H1 (cell line): ENCODE measurements around the gene TP63. TPM values are rescaled to one million over a fixed set of nuclear protein-coding genes. Genes with fewer than 3 reads are reported as not detected.

Experiments
- CTCF ChIA-PET: fragments of 300-600 bp; sonication (Branson Sonifier 250); formaldehyde crosslinking; loops from one replicate; lab custom pipeline; 2021; ENCODE audit not compliant: partially characterized antibody; lab: Charles Lee
- POLR2A ChIA-PET: fragments of 300-600 bp; sonication (Branson Sonifier 250); formaldehyde crosslinking; loops from one replicate; lab custom pipeline; 2021; ENCODE audit warnings: inconsistent platforms; ENCODE audit not compliant: partially characterized antibody; lab: Charles Lee
- DNase-seq, 2 experiments: peaks; one replicate each; pipeline versions ENCODE4 v3.0.0 to v3.0.0-alpha.2; 2010 to 2022; ENCODE audit warnings: low spot score in 2 of 2, low read depth in 1 of 2, mixed read lengths in 1 of 2
- FAIRE-seq: peaks from 2 replicates; lab custom pipeline; 2011; peaks lifted over from hg19 to GRCh38; lab: Jason Lieb, UNC
- H2AFZ ChIP-seq: 2 replicates; pipeline ENCODE4 v1.8.1; 2012; ENCODE audit warnings: low read length, inconsistent platforms
- H2AK5ac ChIP-seq: 2 replicates; pipeline ENCODE4 v1.6.1; 2013; ENCODE audit warnings: low read depth, low read length
- H2BK120ac ChIP-seq: replicated peaks from 2 replicates; pipeline ENCODE3; 2013; ENCODE audit warnings: low read depth, low read length, inconsistent platforms
- H2BK12ac ChIP-seq: 2 replicates; pipeline ENCODE4 v1.6.1; 2013; ENCODE audit warnings: low read depth, low read length
- H2BK15ac ChIP-seq: 2 replicates; pipeline ENCODE4 v1.6.1; 2013; ENCODE audit warnings: low read length
- H2BK20ac ChIP-seq: 2 replicates; pipeline ENCODE4 v1.6.1; 2013; ENCODE audit warnings: low read length
- H2BK5ac ChIP-seq: 2 replicates; pipeline ENCODE4 v1.6.1; 2013; ENCODE audit warnings: low read depth, low read length
- H3K14ac ChIP-seq: 2 replicates; pipeline ENCODE4 v1.6.1; 2013; ENCODE audit warnings: inconsistent platforms; ENCODE audit not compliant: insufficient read length
- H3K18ac ChIP-seq: 2 replicates; pipeline ENCODE4 v1.6.1; 2013; ENCODE audit warnings: low read length; ENCODE audit errors: extremely low read depth
- H3K23ac ChIP-seq: 2 replicates; pipeline ENCODE4 v1.6.1; 2013; ENCODE audit warnings: inconsistent platforms; ENCODE audit not compliant: insufficient read length
- H3K23me2 ChIP-seq: 2 replicates; pipeline ENCODE4 v1.6.1; 2013; ENCODE audit warnings: low read depth, low read length
- H3K27ac ChIP-seq: 2 replicates; pipeline ENCODE4 v1.6.1; 2011; ENCODE audit warnings: low read depth, low read length, inconsistent platforms
- H3K27me3 ChIP-seq, 4 experiments: replicated peaks in 1 of 4; 1 replicate in 1 of 4; 2 replicates in 3 of 4; pipeline versions ENCODE4 v1.6.1 to v1.8.1; 2011 to 2013; ENCODE audit warnings: low read length in 3 of 4, mild to moderate bottlenecking in 3 of 4, inconsistent platforms in 2 of 4, mixed read lengths in 2 of 4, moderate library complexity in 1 of 4; ENCODE audit not compliant: control insufficient read depth in 3 of 4, insufficient read depth in 3 of 4; ENCODE audit errors: extremely low read depth in 1 of 4
- H3K36me3 ChIP-seq, 4 experiments: 2 replicates each; pipeline versions ENCODE4 v1.6.1 to v1.8.1; 2011 to 2013; ENCODE audit warnings: mild to moderate bottlenecking in 4 of 4, low read length in 3 of 4, moderate library complexity in 2 of 4, control low read depth in 1 of 4, inconsistent platforms in 1 of 4; ENCODE audit not compliant: insufficient read depth in 4 of 4, control insufficient read depth in 2 of 4
- H3K4ac ChIP-seq: replicated peaks from 2 replicates; pipeline ENCODE3; 2013; ENCODE audit warnings: low read length, low read depth, mixed read lengths, inconsistent platforms; ENCODE audit not compliant: insufficient read length
- H3K4me1 ChIP-seq, 4 experiments: replicated peaks in 1 of 4; 1 replicate in 1 of 4; 2 replicates in 3 of 4; pipeline versions ENCODE4 v1.6.1 to v1.8.1; 2011 to 2013; ENCODE audit warnings: low read length in 3 of 4, inconsistent platforms in 2 of 4, mixed read lengths in 1 of 4; ENCODE audit not compliant: insufficient read depth in 4 of 4, control insufficient read depth in 3 of 4
- H3K4me2 ChIP-seq, 2 experiments: 2 replicates each; pipeline versions ENCODE4 v1.6.1 to v1.8.1; 2011 to 2013; ENCODE audit warnings: low read depth in 2 of 2, low read length in 2 of 2, control low read depth in 1 of 2, inconsistent platforms in 1 of 2, mild to moderate bottlenecking in 1 of 2; ENCODE audit not compliant: insufficient read depth in 1 of 2
- H3K4me3 ChIP-seq, 4 experiments: fragments of 200-600, 300-600 bp in 1 of 4; sonication (generic), shearing (Covaris generic), sonication (Bioruptor Twin) in 1 of 4; 2 replicates each; pipeline versions ENCODE4 v1.5.1 to v1.8.1; 2011 to 2016; ENCODE audit warnings: low read length in 4 of 4, low read depth in 3 of 4, control low read depth in 2 of 4, inconsistent platforms in 2 of 4, mild to moderate bottlenecking in 2 of 4, mixed read lengths in 1 of 4, moderate library complexity in 1 of 4; ENCODE audit not compliant: insufficient read depth in 2 of 4; ENCODE audit errors: extremely low read depth in 1 of 4
- H3K56ac ChIP-seq: replicated peaks from 2 replicates; pipeline ENCODE3; 2013; ENCODE audit warnings: low read depth, mild to moderate bottlenecking, mixed read lengths, low read length, inconsistent platforms; ENCODE audit not compliant: insufficient read length
- H3K79me1 ChIP-seq: 2 replicates; pipeline ENCODE4 v1.6.1; 2013; ENCODE audit warnings: low read depth, low read length, control low read depth
- H3K79me2 ChIP-seq, 2 experiments: 2 replicates each; pipeline versions ENCODE4 v1.6.1 to v1.8.1; 2012 to 2013; ENCODE audit warnings: low read length in 2 of 2, mild to moderate bottlenecking in 2 of 2, inconsistent platforms in 1 of 2; ENCODE audit not compliant: insufficient read depth in 2 of 2, control insufficient read depth in 1 of 2
- H3K9ac ChIP-seq, 4 experiments: replicated peaks in 1 of 4; 1 replicate in 1 of 4; 2 replicates in 3 of 4; pipeline versions ENCODE4 v1.6.1 to v1.8.1; 2011 to 2013; ENCODE audit warnings: low read depth in 3 of 4, low read length in 3 of 4, control low read depth in 2 of 4, mild to moderate bottlenecking in 2 of 4, moderate library complexity in 2 of 4, inconsistent platforms in 1 of 4; ENCODE audit errors: extremely low read depth in 1 of 4
- H3K9me3 ChIP-seq, 2 experiments: 2 replicates each; pipeline versions ENCODE4 v1.6.1 to v1.8.1; 2012 to 2013; ENCODE audit warnings: mild to moderate bottlenecking in 2 of 2, moderate library complexity in 2 of 2, control low read depth in 1 of 2, inconsistent platforms in 1 of 2, low read depth in 1 of 2, low read length in 1 of 2, mixed read lengths in 1 of 2; ENCODE audit not compliant: insufficient read depth in 2 of 2
- H4K20me1 ChIP-seq, 2 experiments: replicated peaks in 1 of 2; 2 replicates each; pipeline versions ENCODE3 to v1.8.1; 2011 to 2013; ENCODE audit warnings: inconsistent platforms in 2 of 2, low read length in 2 of 2, mild to moderate bottlenecking in 1 of 2; ENCODE audit not compliant: insufficient read depth in 2 of 2, control insufficient read depth in 1 of 2
- H4K5ac ChIP-seq: 2 replicates; pipeline ENCODE4 v1.6.1; 2013; ENCODE audit warnings: low read length, low read depth, mixed read lengths, inconsistent platforms; ENCODE audit not compliant: insufficient read length
- H4K8ac ChIP-seq: 2 replicates; pipeline ENCODE4 v1.8.0; 2013; ENCODE audit warnings: mild to moderate bottlenecking, moderate library complexity, low read length, inconsistent platforms; ENCODE audit not compliant: insufficient read depth; ENCODE audit errors: extremely low read depth
- H4K91ac ChIP-seq: replicated peaks from 2 replicates; pipeline ENCODE3; 2013; ENCODE audit warnings: low read length, mixed read lengths, inconsistent platforms; ENCODE audit not compliant: insufficient read length
- ATF3 ChIP-seq: IDR thresholded peaks from 2 replicates; pipeline ENCODE4 v1.6.1; 2011; ENCODE audit warnings: low read depth, mild to moderate bottlenecking, low read length; ENCODE audit not compliant: insufficient read depth
- CBX8 ChIP-seq: fragments of 300-800, 300-1000 bp; sonication (generic); IDR thresholded peaks from 2 replicates; pipeline ENCODE4 v1.7.1; 2016; ENCODE audit warnings: low read depth, low read length, borderline replicate concordance
- GABPA ChIP-seq: IDR thresholded peaks from 2 replicates; pipeline ENCODE4 v1.6.1; 2011; ENCODE audit warnings: mild to moderate bottlenecking, low read length, moderate library complexity, borderline replicate concordance; ENCODE audit not compliant: insufficient read depth
- JUN ChIP-seq: IDR thresholded peaks from 2 replicates; pipeline ENCODE4 v1.6.1; 2011; ENCODE audit warnings: low read depth, mild to moderate bottlenecking, improper control_type of control experiment, low read length
- SP2 ChIP-seq: IDR thresholded peaks from 2 replicates; pipeline ENCODE4 v1.6.1; 2012; ENCODE audit warnings: mild to moderate bottlenecking, low read length, inconsistent platforms
- SRF ChIP-seq: IDR thresholded peaks from 2 replicates; pipeline ENCODE4 v1.6.1; 2011; ENCODE audit warnings: mild to moderate bottlenecking, low read depth, low read length, moderate library complexity
- TBP ChIP-seq: IDR thresholded peaks from 2 replicates; pipeline ENCODE4 v1.6.1; 2011; ENCODE audit warnings: low read depth, low read length, improper control_type of control experiment
- TCF12 ChIP-seq: IDR thresholded peaks from 2 replicates; pipeline ENCODE4 v1.6.1; 2011; ENCODE audit warnings: low read depth, mild to moderate bottlenecking, low read length
- WGBS, 2 experiments: shearing (Covaris generic) in 1 of 2; methylation state at CpG; one replicate each; pipeline versions ENCODE4 v1.1.6 to v1.1.7; 2013 to 2015; ENCODE audit warnings: low lambda C conversion rate in 2 of 2, mixed read lengths in 2 of 2, inconsistent platforms in 1 of 2, low coverage in 1 of 2, missing lambda C conversion rate in 1 of 2; ENCODE audit not compliant: insufficient replicate concordance in 2 of 2, insufficient coverage in 1 of 2, insufficient read length in 1 of 2; ENCODE audit errors: extremely low coverage in 1 of 2, missing lambda C conversion rate in 1 of 2; 5-methylcytosine and 5-hydroxymethylcytosine counted together
- polyA plus RNA-seq, 7 experiments: library from polyadenylated mRNA; depleted of rRNA in 3 of 7; stranded (reverse) in 5 of 7; unstranded in 2 of 7; fragments of >200 nt in 5 of 7; fragments of 200-250 nt in 2 of 7; gene quantifications; 1 replicate in 5 of 7; 2 replicates in 1 of 7; 4 replicates in 1 of 7; pipeline versions ENCODE4 v1.2.1 to v1.2.3, GENCODE V29; 2011 to 2013; ENCODE audit warnings: missing spikeins in 2 of 7, mixed read lengths in 2 of 7
- total RNA-seq: library from RNA; stranded (reverse); fragmentation: NEBNext Ultra II Directional; extraction: Animal tissue kit (Norgen Biotek cat#: 25700); gene quantifications from 2 replicates; pipeline ENCODE4 v1.2.1, GENCODE V29; 2021
- TF ChIP-seq, protein P1 (sequence below): IDR thresholded peaks from 2 replicates; pipeline ENCODE4 v1.6.1; 2012; ENCODE audit warnings: low read length, inconsistent platforms
- TF ChIP-seq, protein P2 (sequence below): IDR thresholded peaks from 2 replicates; pipeline ENCODE4 v1.6.1; 2011; ENCODE audit warnings: low read length, improper control_type of control experiment

TP63 gene
- total and polyA plus RNA-seq, 2 of the 8 experiments (the other 6 are each of a cell fraction or from before 2014, with no cell fraction given): not detected

- Histone ChIP-seq H3K4ac (no peak overlapping the region), H2AK5ac (no peak overlapping the region), H4K5ac (no peak overlapping the region), H2BK120ac (no peak overlapping the region), H3K23ac (no peak overlapping the region), H3K18ac (no peak overlapping the region), H3K4me1 (peaks cover 0 to under 1% (median 0%) of the 10 kb centered on the region in 4 experiments; a peak in 1 of 7 replicates), H3K27ac (no peak overlapping the region), H4K20me1 (no peaks in the 10 kb centered on the region), H3K36me3 (no peaks in the 10 kb centered on the region), H2BK5ac (no peak overlapping the region), H3K79me2 (no peaks in the 10 kb centered on the region), H3K14ac (no peak overlapping the region), H3K4me3 (no peak overlapping the region), H3K9me3 (no peaks in the 10 kb centered on the region), H3K23me2 (no peaks in the 10 kb centered on the region), H4K8ac (no peak overlapping the region), H2AFZ (no peak overlapping the region), H3K79me1 (no peaks in the 10 kb centered on the region), H3K9ac (no peak overlapping the region), H3K56ac (no peak overlapping the region), H3K27me3 (no peaks in the 10 kb centered on the region)
- CTCF ChIA-PET: no interaction called here
- WGBS, 2 experiments: 84% methylated on average over 5 of the region's 5 CpGs; no CpG with 5 or more reads in 1 of the 2 experiments
- DNase-seq: no peak
- TF ChIP-seq GABPA (no peak), SP2 (no peak), ATF3 (no peak), TBP (no peak), CBX8 (no peak), JUN (no peak), TCF12 (no peak), SRF (no peak)
- TF ChIP-seq, protein P1, sequence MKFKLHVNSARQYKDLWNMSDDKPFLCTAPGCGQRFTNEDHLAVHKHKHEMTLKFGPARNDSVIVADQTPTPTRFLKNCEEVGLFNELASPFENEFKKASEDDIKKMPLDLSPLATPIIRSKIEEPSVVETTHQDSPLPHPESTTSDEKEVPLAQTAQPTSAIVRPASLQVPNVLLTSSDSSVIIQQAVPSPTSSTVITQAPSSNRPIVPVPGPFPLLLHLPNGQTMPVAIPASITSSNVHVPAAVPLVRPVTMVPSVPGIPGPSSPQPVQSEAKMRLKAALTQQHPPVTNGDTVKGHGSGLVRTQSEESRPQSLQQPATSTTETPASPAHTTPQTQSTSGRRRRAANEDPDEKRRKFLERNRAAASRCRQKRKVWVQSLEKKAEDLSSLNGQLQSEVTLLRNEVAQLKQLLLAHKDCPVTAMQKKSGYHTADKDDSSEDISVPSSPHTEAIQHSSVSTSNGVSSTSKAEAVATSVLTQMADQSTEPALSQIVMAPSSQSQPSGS: no peak
- TF ChIP-seq, protein P2, sequence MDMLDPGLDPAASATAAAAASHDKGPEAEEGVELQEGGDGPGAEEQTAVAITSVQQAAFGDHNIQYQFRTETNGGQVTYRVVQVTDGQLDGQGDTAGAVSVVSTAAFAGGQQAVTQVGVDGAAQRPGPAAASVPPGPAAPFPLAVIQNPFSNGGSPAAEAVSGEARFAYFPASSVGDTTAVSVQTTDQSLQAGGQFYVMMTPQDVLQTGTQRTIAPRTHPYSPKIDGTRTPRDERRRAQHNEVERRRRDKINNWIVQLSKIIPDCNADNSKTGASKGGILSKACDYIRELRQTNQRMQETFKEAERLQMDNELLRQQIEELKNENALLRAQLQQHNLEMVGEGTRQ: no peak
- TF ChIP-seq, all 59 proteins: peak for 0
- FAIRE-seq: no peak
- H2BK12ac ChIP-seq: no peak overlapping the region
- POLR2A ChIA-PET: no interaction called here
- no peak overlapping the region for H4K91ac ChIP-seq
- no peak overlapping the region for H2BK15ac ChIP-seq
- H2BK20ac ChIP-seq: no peak overlapping the region
- H3K4me2 ChIP-seq: no peak overlapping the region
Observed at GRCh38 chr3:189834462-189834861, 203.3 kb downstream of the TP63 start.
